ENCODE results near the gene RCOR3. TPM values are rescaled to one million over a fixed set of nuclear protein-coding genes. Genes with fewer than 3 reads are reported as not detected.
"Not testable (repeated sequence)": the region's sequence is repeated elsewhere in the genome, so short reads cannot be mapped to it uniquely, and the experiment has no call there.

Gene RCOR3
- total RNA-seq, 1 donor from 2014 or later, result 52.0 TPM

- DNase-seq, result no peak
- intact Hi-C loops (cut with DNase I), result no loop called here
- ATAC-seq (ENCODE audit: poor library complexity), result no peak
Observed at GRCh38 chr1:211333906-211334305, 74.7 kb downstream of the RCOR3 start.

- ATAC-seq (ENCODE audit: poor library complexity), result no peak
- no peak for DNase-seq
- intact Hi-C loops (cut with DNase I), result no loop called here
Observed at GRCh38 chr1:211334986-211335385, 75.8 kb downstream of the RCOR3 start.

- DNase-seq, result no peak
- no peak for ATAC-seq (ENCODE audit: poor library complexity)
- intact Hi-C loops (cut with DNase I), result no loop called here
Observed at GRCh38 chr1:211335522-211336157, 76.5 kb downstream of the RCOR3 start.

GRCh38 chr1:211336161-211336560 is 77.0 kb downstream of the RCOR3 start:
- DNase-seq (no peak), ATAC-seq (ENCODE audit: poor library complexity) (no peak)
- intact Hi-C loops (cut with DNase I), result no loop called here

GRCh38 chr1:211336775-211337174 is 77.6 kb downstream of the RCOR3 start:
- ATAC-seq (ENCODE audit: poor library complexity) (no peak), DNase-seq (no peak)
- intact Hi-C loops (cut with DNase I), result no loop called here

GRCh38 chr1:211337430-211338223 is 78.5 kb downstream of the RCOR3 start:
- DNase-seq (no peak), ATAC-seq (ENCODE audit: poor library complexity) (no peak)
- intact Hi-C loops (cut with DNase I), result no loop called here

GRCh38 chr1:211338224-211338620 is 79.1 kb downstream of the RCOR3 start:
- intact Hi-C loops (cut with DNase I), result no loop called here
- DNase-seq (no peak), ATAC-seq (ENCODE audit: poor library complexity) (no peak)

- DNase-seq (no peak), ATAC-seq (ENCODE audit: poor library complexity) (no peak)
- intact Hi-C loops (cut with DNase I), result no loop called here
Observed at GRCh38 chr1:211339631-211340041, 80.5 kb downstream of the RCOR3 start.

GRCh38 chr1:211340622-211341507 is 81.7 kb downstream of the RCOR3 start:
- intact Hi-C loops (cut with DNase I), result no loop called here
- ATAC-seq (ENCODE audit: poor library complexity) (peak; percentile 29), DNase-seq (no peak)

- ATAC-seq (ENCODE audit: poor library complexity), result no peak
- intact Hi-C loops (cut with DNase I), result no loop called here
- no peak for DNase-seq
Observed at GRCh38 chr1:211341999-211342398, 82.8 kb downstream of the RCOR3 start.

- intact Hi-C loops (cut with DNase I), result no loop called here
- DNase-seq, result no peak
- ATAC-seq (ENCODE audit: poor library complexity), result no peak
Observed at GRCh38 chr1:211343607-211344006, 84.4 kb downstream of the RCOR3 start.

GRCh38 chr1:211344152-211344618 is 85.0 kb downstream of the RCOR3 start:
- ATAC-seq (ENCODE audit: poor library complexity) (no peak), DNase-seq (no peak)
- intact Hi-C loops (cut with DNase I), result no loop called here

GRCh38 chr1:211345719-211346118 is 86.6 kb downstream of the RCOR3 start:
- intact Hi-C loops (cut with DNase I), result no loop called here
- DNase-seq (no peak), ATAC-seq (ENCODE audit: poor library complexity) (no peak)

GRCh38 chr1:211347077-211347844 is 88.1 kb downstream of the RCOR3 start:
- ATAC-seq (ENCODE audit: poor library complexity), result no peak
- intact Hi-C loops (cut with DNase I), result no loop called here

GRCh38 chr1:211348547-211348946 is 89.4 kb downstream of the RCOR3 start:
- intact Hi-C loops (cut with DNase I), result no loop called here
- ATAC-seq (ENCODE audit: poor library complexity), result no peak
- DNase-seq, result no peak

More at GRCh38 chr1:211347077-211347844, 88.1 kb downstream of the RCOR3 start:
- DNase-seq, result no peak

- intact Hi-C loops (cut with DNase I), result no loop called here
- ATAC-seq (ENCODE audit: poor library complexity), result no peak
Observed at GRCh38 chr1:211349741-211350140, 90.6 kb downstream of the RCOR3 start.

GRCh38 chr1:211352055-211352454 is 92.9 kb downstream of the RCOR3 start:
- ATAC-seq (ENCODE audit: poor library complexity); intact Hi-C loops (cut with DNase I); DNase-seq: not testable (repeated sequence)

More at GRCh38 chr1:211349741-211350140, 90.6 kb downstream of the RCOR3 start:
- DNase-seq, result no peak

- intact Hi-C loops (cut with DNase I), result no loop called here
- DNase-seq (no peak), ATAC-seq (ENCODE audit: poor library complexity) (no peak)
Observed at GRCh38 chr1:211352465-211352864, 93.3 kb downstream of the RCOR3 start.

Measured in Right ventricle myocardium superior (tissue), 1 donor.